HUES6 (cell line): Measurements from ENCODE around the gene RPLP2.

Experiments
- H3K27ac ChIP-seq: 2 replicates; pipeline ENCODE4 v1.7.0; 2013; ENCODE audit warnings: low read depth, mild to moderate bottlenecking, low read length, inconsistent platforms
- H3K27me3 ChIP-seq: 2 replicates; pipeline ENCODE4 v1.6.1; 2013; ENCODE audit warnings: low read length; ENCODE audit not compliant: control insufficient read depth, insufficient read depth
- H3K36me3 ChIP-seq: 2 replicates; pipeline ENCODE4 v1.6.1; 2013; ENCODE audit warnings: low read length; ENCODE audit not compliant: control insufficient read depth, insufficient read depth
- H3K4me1 ChIP-seq: 2 replicates; pipeline ENCODE4 v1.6.1; 2013; ENCODE audit warnings: low read length; ENCODE audit not compliant: control insufficient read depth, insufficient read depth
- H3K4me3 ChIP-seq: 2 replicates; pipeline ENCODE4 v1.5.1; 2013; ENCODE audit warnings: low read depth, low read length
- H3K9ac ChIP-seq: one replicate; pipeline ENCODE4 v1.6.1; 2013; ENCODE audit warnings: mild to moderate bottlenecking, low read length
- H3K9me3 ChIP-seq: 2 replicates; pipeline ENCODE4 v1.6.1; 2013; ENCODE audit warnings: low read depth, low read length; ENCODE audit not compliant: control insufficient read depth, insufficient read depth

Gene RPLP2

DNA sequence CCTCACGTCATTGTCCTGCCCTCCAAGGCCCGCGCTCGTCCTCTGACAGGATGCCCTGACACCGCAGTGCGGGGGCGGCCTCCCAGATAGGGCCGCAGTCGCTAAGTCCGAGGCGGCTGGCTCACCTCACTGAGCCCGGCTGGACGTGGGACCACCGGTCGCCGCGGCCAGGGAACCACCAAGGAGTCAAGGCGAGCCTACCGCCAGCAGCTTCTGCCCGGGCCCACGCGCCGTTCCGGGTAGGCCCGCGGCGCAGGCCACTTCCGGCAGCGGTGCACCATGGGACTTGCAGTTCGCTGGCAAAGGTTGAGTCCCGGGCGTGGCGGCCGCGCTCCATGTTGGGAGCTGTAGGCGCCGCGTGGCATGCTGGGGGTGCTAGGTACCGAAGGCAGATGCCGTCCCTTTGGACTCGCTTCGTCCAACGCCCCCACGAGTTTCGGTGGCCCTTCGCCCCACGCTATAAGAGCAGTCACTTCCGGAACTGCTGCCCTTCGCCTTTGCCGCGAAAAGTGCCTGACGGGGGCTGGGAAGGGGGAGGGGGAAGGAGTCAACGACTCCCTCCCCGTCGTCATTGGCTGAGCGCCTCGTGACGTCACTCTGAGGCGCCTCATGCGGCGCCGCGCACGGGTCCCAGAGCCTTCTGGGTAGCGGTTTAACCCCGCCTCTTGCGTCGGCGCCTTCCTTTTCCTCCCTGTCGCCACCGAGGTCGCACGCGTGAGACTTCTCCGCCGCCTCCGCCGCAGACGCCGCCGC, at the start of gene RPLP2:
TSS of gene RPLP2 (plus strand) at position 681 of the 753 bp plus-strand sequence. CDS start 268 bp downstream, outside the sequence.
- Histone ChIP-seq H3K36me3 (peaks cover 33% of the 10 kb centered on the region), H3K9ac (peak within 1 kb of the TSS; percentile 97), H3K4me1 (peaks cover 14% of the 10 kb centered on the region), H3K9me3 (no peaks in the 10 kb centered on the region), H3K27ac (peak within 1 kb of the TSS; percentile 99), H3K4me3 (peak within 1 kb of the TSS; percentile 93), H3K27me3 (no peaks in the 10 kb centered on the region)

DNA sequence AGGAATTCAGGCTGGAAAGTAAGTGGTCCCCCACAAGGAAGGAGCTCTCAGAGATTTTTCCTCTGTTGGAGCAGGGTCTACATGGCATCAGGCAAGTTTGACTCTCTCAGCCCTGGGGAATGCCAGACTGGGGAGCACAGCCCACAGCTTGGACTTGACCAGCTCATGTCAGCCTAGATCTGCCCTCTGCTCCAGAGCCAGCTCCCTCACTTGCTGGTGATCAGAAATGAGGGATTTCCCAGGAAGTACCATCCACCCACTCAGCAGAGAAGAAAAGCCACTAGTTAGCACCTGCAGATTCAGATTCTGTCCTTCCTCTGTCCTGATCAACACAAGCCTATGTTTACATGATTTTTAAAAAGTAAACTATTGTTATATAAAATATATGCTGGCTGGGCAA, 49.5 kb upstream of the RPLP2 start:
- H3K36me3 ChIP-seq = peaks cover 87% of the 10 kb centered on the region
- H3K27me3 ChIP-seq = no peaks in the 10 kb centered on the region
- H3K4me1 ChIP-seq = peaks cover 14% of the 10 kb centered on the region
- H3K9ac ChIP-seq = no peak overlapping the region
- no peak overlapping the region for H3K27ac ChIP-seq
- H3K9me3 ChIP-seq = no peaks in the 10 kb centered on the region
- no peak overlapping the region for H3K4me3 ChIP-seq

GRCh38 chr11:761526-762108, 48.1 kb upstream of the RPLP2 start:
- Histone ChIP-seq H3K36me3 (peaks cover 85% of the 10 kb centered on the region), H3K27me3 (no peaks in the 10 kb centered on the region), H3K4me1 (peaks cover 14% of the 10 kb centered on the region), H3K9me3 (no peaks in the 10 kb centered on the region), H3K4me3 (no peak overlapping the region), H3K27ac (no peak overlapping the region), H3K9ac (no peak overlapping the region)

DNA sequence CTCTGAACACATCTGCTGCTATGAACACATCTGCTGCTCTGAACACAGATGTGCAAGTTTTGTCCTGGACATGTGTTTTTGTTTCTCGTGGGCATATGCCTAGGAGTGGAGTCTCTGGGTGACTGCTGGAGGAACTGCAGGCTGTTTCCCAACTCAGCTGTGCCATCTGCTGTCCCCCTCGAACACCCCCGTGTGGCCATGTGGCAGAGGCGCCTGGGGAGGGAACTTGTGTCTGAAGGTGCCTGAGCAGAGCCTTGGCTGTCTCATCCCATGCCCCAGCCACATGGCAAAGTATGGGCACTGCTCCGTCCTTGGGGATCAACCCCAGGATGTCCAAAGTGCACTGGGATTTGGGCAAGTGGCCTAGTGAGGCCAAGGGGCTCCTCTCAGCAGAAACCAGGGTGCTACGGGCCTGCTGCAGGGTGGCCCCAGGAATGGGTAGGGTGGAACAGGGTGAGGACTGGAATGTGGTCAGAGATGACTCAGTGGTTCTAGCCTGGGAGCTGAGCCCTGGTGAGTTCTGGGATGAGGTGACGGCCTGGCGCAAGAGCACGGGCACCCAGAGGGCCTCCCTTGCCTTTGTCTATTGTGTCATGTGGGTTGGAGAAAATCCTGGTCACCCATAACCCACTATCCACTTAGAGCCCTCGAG, 47.2 kb upstream of the RPLP2 start:
- no peak overlapping the region for H3K4me3 ChIP-seq
- peaks cover 85% of the 10 kb centered on the region for H3K36me3 ChIP-seq
- H3K27me3 ChIP-seq = no peaks in the 10 kb centered on the region
- peak overlapping the region; percentile 39; the same call in 1 of the 2 replicates for H3K27ac ChIP-seq
- no peaks in the 10 kb centered on the region for H3K9me3 ChIP-seq
- H3K9ac ChIP-seq = peak overlapping the region; percentile 49
- peaks cover 14% of the 10 kb centered on the region for H3K4me1 ChIP-seq

DNA sequence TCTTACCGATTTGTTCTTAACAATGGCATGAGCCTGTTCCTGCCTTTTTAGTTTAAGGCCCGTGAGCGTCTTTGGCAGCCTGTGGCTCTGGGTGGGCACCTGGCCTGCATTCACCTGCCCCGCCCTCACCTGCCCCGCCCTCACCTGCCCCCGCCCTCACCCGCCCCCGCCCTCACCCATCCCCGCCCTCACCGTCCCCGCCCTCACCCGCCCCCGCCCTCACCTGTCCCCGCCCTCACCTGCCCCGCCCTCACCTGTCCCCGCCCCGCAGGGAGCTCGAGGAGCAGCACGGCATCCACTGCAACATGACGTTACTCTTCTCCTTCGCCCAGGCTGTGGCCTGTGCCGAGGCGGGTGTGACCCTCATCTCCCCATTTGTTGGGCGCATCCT, 46.7 kb upstream of the RPLP2 start:
- Histone ChIP-seq H3K9ac (peak overlapping the region; percentile 15), H3K36me3 (peaks cover 83% of the 10 kb centered on the region), H3K27ac (no peak overlapping the region), H3K4me1 (peaks cover 14% of the 10 kb centered on the region), H3K27me3 (no peaks in the 10 kb centered on the region), H3K4me3 (no peak overlapping the region), H3K9me3 (no peaks in the 10 kb centered on the region)

GRCh38 chr11:763549-764321, 46.0 kb upstream of the RPLP2 start:
- no peak overlapping the region for H3K27ac ChIP-seq

DNA sequence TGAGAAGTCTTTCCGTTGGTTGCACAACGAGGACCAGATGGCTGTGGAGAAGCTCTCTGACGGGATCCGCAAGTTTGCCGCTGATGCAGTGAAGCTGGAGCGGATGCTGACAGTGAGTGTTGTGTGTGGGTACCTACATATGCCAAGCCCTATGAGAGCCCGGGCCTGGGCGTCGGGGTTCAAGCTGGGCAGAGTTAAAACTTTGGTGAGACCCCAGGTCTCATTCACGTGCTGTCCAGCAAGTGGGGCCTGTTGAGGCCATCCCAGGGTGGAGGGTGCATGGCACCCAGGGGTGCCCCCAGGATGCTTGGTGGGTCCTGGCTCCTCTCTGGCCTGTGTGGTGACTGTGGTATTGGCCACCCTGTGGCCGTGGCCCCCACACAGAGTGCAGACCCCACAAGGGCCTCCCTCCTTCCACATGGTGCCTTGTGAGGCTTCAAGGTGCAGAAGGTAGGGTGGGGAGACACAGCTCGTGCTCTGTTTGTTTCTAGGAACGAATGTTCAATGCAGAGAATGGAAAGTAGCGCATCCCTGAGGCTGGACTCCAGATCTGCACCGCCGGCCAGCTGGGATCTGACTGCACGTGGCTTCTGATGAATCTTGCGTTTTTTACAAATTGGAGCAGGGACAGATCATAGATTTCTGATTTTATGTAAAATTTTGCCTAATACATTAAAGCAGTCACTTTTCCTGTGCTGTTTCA, 45.3 kb upstream of the RPLP2 start:
- H3K27ac ChIP-seq = no peak overlapping the region
- peaks cover 75% of the 10 kb centered on the region for H3K36me3 ChIP-seq
- no peaks in the 10 kb centered on the region for H3K9me3 ChIP-seq
- no peak overlapping the region for H3K9ac ChIP-seq
- peaks cover 14% of the 10 kb centered on the region for H3K4me1 ChIP-seq
- H3K4me3 ChIP-seq = no peak overlapping the region
- H3K27me3 ChIP-seq = no peaks in the 10 kb centered on the region

More at GRCh38 chr11:763549-764321, 46.0 kb upstream of the RPLP2 start:
- Histone ChIP-seq H3K27me3 (no peaks in the 10 kb centered on the region), H3K9me3 (no peaks in the 10 kb centered on the region), H3K36me3 (peaks cover 82% of the 10 kb centered on the region), H3K4me1 (peaks cover 14% of the 10 kb centered on the region), H3K4me3 (no peak overlapping the region), H3K9ac (peak overlapping the region; percentile 15)

DNA sequence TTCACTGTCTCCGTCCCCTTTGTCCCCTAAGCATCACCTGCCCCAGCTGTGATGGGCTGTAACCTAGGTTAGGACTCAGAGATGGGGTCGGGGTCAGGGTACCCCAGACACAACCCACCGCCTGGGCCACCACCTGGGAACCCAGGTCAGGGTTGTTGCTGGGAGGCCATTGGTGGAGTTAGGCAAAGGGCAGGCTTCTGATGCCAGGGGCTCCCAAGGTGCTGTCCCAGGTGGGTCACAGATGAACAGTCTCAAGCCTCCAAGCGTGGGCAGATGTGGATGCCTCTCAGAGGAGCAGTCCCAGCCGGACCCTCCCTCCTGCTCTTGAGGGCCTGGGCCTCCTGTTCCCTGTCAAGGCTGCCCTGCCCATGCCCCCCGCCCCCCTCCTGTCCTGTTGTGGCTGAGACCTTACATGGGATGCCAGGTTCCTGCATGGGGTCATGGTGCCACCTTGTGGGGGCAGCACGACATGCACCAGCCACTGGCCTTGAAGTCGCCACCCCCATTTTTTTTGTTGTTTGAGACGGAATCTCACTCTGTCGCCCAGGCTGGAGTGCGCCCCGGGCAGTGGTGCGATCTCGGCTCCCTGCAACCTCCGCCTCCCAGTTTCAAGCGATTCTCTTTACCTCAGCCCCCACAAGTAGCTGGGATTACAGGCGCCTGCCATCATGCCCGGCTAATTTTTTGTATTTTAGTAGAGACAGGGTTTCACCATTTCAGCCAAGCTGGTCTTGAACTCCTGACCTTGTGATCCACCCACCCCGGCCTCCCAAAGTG, 44.6 kb upstream of the RPLP2 start:
- no peak overlapping the region for H3K4me3 ChIP-seq
- H3K27ac ChIP-seq = no peak overlapping the region
- peaks cover 14% of the 10 kb centered on the region for H3K4me1 ChIP-seq
- H3K9me3 ChIP-seq = no peaks in the 10 kb centered on the region
- H3K9ac ChIP-seq = no peak overlapping the region
- peaks cover 73% of the 10 kb centered on the region for H3K36me3 ChIP-seq
- no peaks in the 10 kb centered on the region for H3K27me3 ChIP-seq

DNA sequence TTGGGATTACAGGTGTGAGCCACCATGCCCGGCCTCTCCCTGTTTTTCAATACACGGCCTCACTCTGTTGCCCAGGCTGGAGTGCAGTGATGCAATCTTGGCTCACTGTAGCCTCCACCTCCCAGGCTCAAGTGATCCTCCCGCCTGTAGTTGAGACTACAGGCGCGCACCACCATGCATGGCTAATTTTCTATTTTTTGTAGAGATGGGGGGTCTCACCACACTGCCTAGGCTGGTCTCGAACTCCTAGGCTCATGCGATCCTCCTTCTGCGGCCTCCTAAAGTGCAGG, 44.0 kb upstream of the RPLP2 start:
- Histone ChIP-seq H3K27me3 (no peaks in the 10 kb centered on the region), H3K27ac (no peak overlapping the region), H3K36me3 (peaks cover 73% of the 10 kb centered on the region), H3K9me3 (no peaks in the 10 kb centered on the region), H3K4me3 (no peak overlapping the region), H3K4me1 (peaks cover 14% of the 10 kb centered on the region), H3K9ac (no peak overlapping the region)
